Heart right ventricle (tissue), 16 donors: ENCODE measurements around the gene ZNF691. TPM values are rescaled to one million over a fixed set of nuclear protein-coding genes. Genes with fewer than 3 reads are reported as not detected.
"Not testable (repeated sequence)": the region's sequence is repeated elsewhere in the genome, so short reads cannot be mapped to it uniquely, and the experiment has no call there.

Experiments used
- ATAC-seq, 8 donors: fragments of 200-7000 bp; cut with Tn5 transposase; one replicate each; pipeline ENCODE4 v1.9.1; 2020; ENCODE audit warnings: mild to moderate bottlenecking in 8 of 8, moderate library complexity in 8 of 8, moderate number of reproducible peaks in 1 of 8
- DNase-seq, 2 donors: peaks; one replicate each; pipeline ENCODE4 v3.0.0-alpha.2; 2020
- H3K27ac ChIP-seq, 10 donors: fragments of 200-600 bp; sonication (generic) in 2 of 10; one replicate each; pipeline versions ENCODE4 v1.5.0 to v1.8.0; 2020 to 2022; ENCODE audit warnings: mild to moderate bottlenecking in 3 of 10
- H3K27me3 ChIP-seq, 7 donors: fragments of 200-600 bp; one replicate each; pipeline ENCODE4 v1.8.0; 2021 to 2022; ENCODE audit warnings: mild to moderate bottlenecking in 2 of 7
- H3K36me3 ChIP-seq, 9 donors: fragments of 200-600 bp; sonication (generic) in 1 of 9; one replicate each; pipeline versions ENCODE4 v1.5.0 to v1.8.0; 2020 to 2022; ENCODE audit warnings: mild to moderate bottlenecking in 2 of 9
- H3K4me1 ChIP-seq, 9 donors: fragments of 200-600 bp; sonication (generic) in 1 of 9; one replicate each; pipeline versions ENCODE4 v1.5.0 to v1.8.0; 2020 to 2022; ENCODE audit warnings: mild to moderate bottlenecking in 4 of 9
- H3K4me3 ChIP-seq, 10 donors: fragments of 200-600 bp; sonication (generic) in 2 of 10; one replicate each; pipeline versions ENCODE4 v1.5.0 to v1.8.0; 2020 to 2022; ENCODE audit warnings: mild to moderate bottlenecking in 7 of 10, moderate library complexity in 2 of 10
- H3K9me3 ChIP-seq, 11 donors: fragments of 200-600 bp in 10 of 11; sonication (generic) in 2 of 11; one replicate each; pipeline versions ENCODE4 v1.5.0 to v1.8.0; 2013 to 2022; ENCODE audit warnings: mild to moderate bottlenecking in 2 of 11, control low read depth in 1 of 11, moderate library complexity in 1 of 11
- CTCF ChIP-seq, 9 donors: fragments of 200-600 bp; sonication (generic) in 2 of 9; IDR thresholded peaks; one replicate each; pipeline versions ENCODE4 v1.5.0 to v1.8.0; 2021 to 2022; ENCODE audit warnings: antibody characterized with exemption in 9 of 9, mild to moderate bottlenecking in 5 of 9, moderate library complexity in 1 of 9
- WGBS, 2 donors: extraction: QIAGEN DNeasy Blood & Tissue Kit; methylation state at CpG; one replicate each; pipeline ENCODE4 v1.1.7; 2013; ENCODE audit warnings: inconsistent platforms in 1 of 2; 5-methylcytosine and 5-hydroxymethylcytosine counted together
- intact Hi-C, 10 donors: fragments of 100-400 bp; cut with DNase I; formaldehyde crosslinking; loops; one replicate each; pipeline versions ENCODE4 v1.11.1 to v1.14.2; 2022
- polyA plus RNA-seq, 2 donors: library from polyadenylated mRNA; stranded (reverse); fragments of 200-250 nt; gene quantifications; one replicate each; pipeline ENCODE4 v1.2.3, GENCODE V29; 2013
- total RNA-seq, 10 donors: library from RNA; stranded (reverse); fragmentation: NEBNext Ultra II Directional in 3 of 10; extraction: Animal tissue kit (Norgen Biotek cat#: 25700) in 3 of 10; gene quantifications; one replicate each; pipeline versions ENCODE4 v1.2.1 to v1.2.4, GENCODE V29; 2021 to 2023
- donor health status: Arrhythmogenic right ventricular cardiomyopathy.
- donor health status: ischemic (EF 13 %, LVEDD 7.1; RV severe dilation, severe dysfunction).
- donor health status: healthy with polysubstance abuse.
- donor health status: DM: no; HTN: yes; CAD: no.
- donor health status: DM: no; HTN: no; CAD: no.
- donor health status: ischemic (EF 25% LVEDD 6.9; RV normal size, moderate dysfunction).
- donor health status: ischemic (EF 25% LVEDD 5.7; RV mildly dilated, moderate dysfunction).
- donor health status: healthy.
- donor health status: DM: yes; HTN: yes; CAD: no.
- donor health status: Ischemic cardiomyopathy.
- donor health status: ischemic (EF 35%, LVEDD 5.7; RV mildly dilated, moderate dysfunction).
- donor health status: nonischemic (EF 11% LVEDD 7.7; RV severe dilation, severe dysfunction).
- donor health status: DM: yes; HTN: yes; CAD: no.
- donor health status: PGD.
- donor health status: ischemic (EF 29% LVEDD 5.4; RV normal size, mild dysfunction).
- donor health status: nonischemic (EF 23%, LVEDD 6.1; RV moderate dilation, normal function).

Gene ZNF691
- total and polyA plus RNA-seq, 12 donors = 6.0 to 10.1 (median 7.9) TPM

- intact Hi-C loops = no loop called here
- 87 to 97% methylated on average over 4 of the region's 4 CpGs for WGBS, 2 donors
- Histone ChIP-seq H3K9me3 (peaks cover 0 to 1% (median 0%) of the 10 kb centered on the region in 11 donors), H3K27me3 (peaks cover 0 to 8% (median 0%) of the 10 kb centered on the region in 7 donors), H3K4me3 (no peak overlapping the region), H3K27ac (no peak overlapping the region), H3K36me3 (no peaks in the 10 kb centered on the region), H3K4me1 (no peaks in the 10 kb centered on the region)
- TF ChIP-seq CTCF (IDR thresholded peaks at IDR 0.05) = no peak
- DNase-seq = no peak
- ATAC-seq = no peak
These were observed 42.9 kb downstream of the ZNF691 start for GRCh38 chr1:42889264-42889663.

- H3K4me1 ChIP-seq = no peaks in the 10 kb centered on the region
- 68 to 70% methylated on average over 5 of the region's 5 CpGs for WGBS, 2 donors
- H3K9me3 ChIP-seq = peaks cover 0 to 8% (median 0%) of the 10 kb centered on the region in 11 donors
- ATAC-seq = no peak
- H3K27ac ChIP-seq = no peak overlapping the region
- H3K36me3 ChIP-seq = no peaks in the 10 kb centered on the region
- intact Hi-C loops = no loop called here
- DNase-seq = no peak
- no peak for TF ChIP-seq CTCF (IDR thresholded peaks at IDR 0.05)
- H3K4me3 ChIP-seq = no peak overlapping the region
- H3K27me3 ChIP-seq = peaks cover 0 to 5% (median 0%) of the 10 kb centered on the region in 7 donors
These were observed 45.2 kb downstream of the ZNF691 start for GRCh38 chr1:42891465-42892138.

GRCh38 chr1:42899960-42900359 is 53.5 kb downstream of the ZNF691 start:
- ATAC-seq, DNase-seq, H3K4me1 ChIP-seq, H3K36me3 ChIP-seq, intact Hi-C loops, H3K27ac ChIP-seq, H3K4me3 ChIP-seq: not testable (repeated sequence)
- Histone ChIP-seq H3K9me3 (peaks cover 0 to 19% (median 5%) of the 10 kb centered on the region in 11 donors), H3K27me3 (peaks cover 0 to 14% (median 0%) of the 10 kb centered on the region in 7 donors)
- 89 to 97% methylated on average over 4 of the region's 4 CpGs for whole genome bisulfite sequencing, 2 donors

Other genes starting within 250 kb of the ZNF691 start
- 10 to 100 TPM; 15.2 to 23.0 (median 18.3) TPM for gene PPIH, start 188.2 kb upstream of the ZNF691 start, total RNA-seq
- 10 to 100 TPM; 26.6 to 38.6 TPM for gene PPIH, start 188.2 kb upstream of the ZNF691 start, polyA plus RNA-seq
- 100 to 1,000 TPM; 639 to 983 (median 777) TPM for gene YBX1, start 164.2 kb upstream of the ZNF691 start, total RNA-seq
- 1,000 to 10,000 TPM in 1 of 2 donors, 100 to 1,000 TPM in 1; 300 to 1,036 TPM for gene YBX1, start 164.2 kb upstream of the ZNF691 start, polyA plus RNA-seq
- not detected for gene CLDN19, start 106.4 kb upstream of the ZNF691 start, total RNA-seq
- gene CLDN19, start 106.4 kb upstream of the ZNF691 start, polyA plus RNA-seq = under 1 TPM in 1 of 2 donors, not detected in 1; 0.06 TPM
- gene P3H1, start 79.6 kb upstream of the ZNF691 start, total RNA-seq = 10 to 100 TPM in 4 of 10 donors, 1 to 10 TPM in 6; 5.0 to 18.3 (median 7.6) TPM
- 10 to 100 TPM; 24.2 to 31.4 TPM for gene P3H1, start 79.6 kb upstream of the ZNF691 start, polyA plus RNA-seq
- 10 to 100 TPM in 2 of 10 donors, 1 to 10 TPM in 8; 4.9 to 10.7 (median 8.5) TPM for gene C1orf50, start 79.4 kb upstream of the ZNF691 start, total RNA-seq
- gene C1orf50, start 79.4 kb upstream of the ZNF691 start, polyA plus RNA-seq = 1 to 10 TPM; 4.7 to 5.8 TPM
- under 1 TPM in 2 of 10 donors, not detected in 8; 0.07 to 0.09 TPM for gene TMEM269, start 61.6 kb upstream of the ZNF691 start, total RNA-seq
- under 1 TPM in 1 of 2 donors, not detected in 1; 0.01 TPM for gene TMEM269, start 61.6 kb upstream of the ZNF691 start, polyA plus RNA-seq
- gene ERMAP, start 29.5 kb upstream of the ZNF691 start, total RNA-seq = 1 to 10 TPM; 2.2 to 6.1 (median 5.0) TPM
- 1 to 10 TPM; 1.4 to 4.0 TPM for gene ERMAP, start 29.5 kb upstream of the ZNF691 start, polyA plus RNA-seq
- 10 to 100 TPM; 11.6 to 19.7 (median 13.8) TPM for gene SVBP, start 29.2 kb upstream of the ZNF691 start, total RNA-seq
- gene SVBP, start 29.2 kb upstream of the ZNF691 start, polyA plus RNA-seq = 10 to 100 TPM; 24.7 to 31.7 TPM
- 10 to 100 TPM in 9 of 10 donors, 1 to 10 TPM in 1; 8.2 to 63.7 (median 28.9) TPM for gene SLC2A1, start 112.3 kb downstream of the ZNF691 start, total RNA-seq
- 10 to 100 TPM in 1 of 2 donors, 1 to 10 TPM in 1; 6.7 to 98.7 TPM for gene SLC2A1, start 112.3 kb downstream of the ZNF691 start, polyA plus RNA-seq